ENCODE measurements around the gene ATP1A2.
"Not testable (repeated sequence)": the region's sequence is repeated elsewhere in the genome, so short reads cannot be mapped to it uniquely, and the experiment has no call there.

- not testable (repeated sequence) for TF ChIP-seq CTCF (IDR thresholded peaks at IDR 0.05); SP1 (CRISPR knock-in tag; conservative IDR thresholded peaks at IDR 0.05); HMGXB4 (CRISPR knock-in tag; IDR thresholded peaks at IDR 0.05); AR (CRISPR knock-in tag; IDR thresholded peaks at IDR 0.05); ZNF263 (CRISPR knock-in tag; IDR thresholded peaks at IDR 0.05; ENCODE audit: low read depth); ZNF512 (CRISPR knock-in tag; IDR thresholded peaks at IDR 0.05; ENCODE audit: borderline replicate concordance); USF2 (CRISPR knock-in tag; IDR thresholded peaks at IDR 0.05); CREB1 (CRISPR knock-in tag; IDR thresholded peaks at IDR 0.05); ZNF532 (CRISPR knock-in tag; IDR thresholded peaks at IDR 0.05; ENCODE audit: borderline replicate concordance); ATF6 (CRISPR knock-in tag; IDR thresholded peaks at IDR 0.05)
These were observed 4.1 kb upstream of the ATP1A2 start for GRCh38 chr1:160111462-160111861.

All from WTC11 (cell line).